HG02852 (cell line): ENCODE measurements around the gene ZNF681.
"Not testable (repeated sequence)": the region's sequence is repeated elsewhere in the genome, so short reads cannot be mapped to it uniquely, and the experiment has no call there.

Source experiments
- ATAC-seq: cut with Tn5 transposase; IDR thresholded peaks from one replicate; pipeline ENCODE4 v1.9.1; 2021; ENCODE audit warnings: mild to moderate bottlenecking, moderate library complexity; ENCODE audit not compliant: unreplicated experiment

Gene ZNF681

GRCh38 chr19:23698711-23699520 lies 59.8 kb downstream of the ZNF681 start:
- no peak for ATAC-seq

GRCh38 chr19:23692937-23693336 lies 65.8 kb downstream of the ZNF681 start:
- ATAC-seq: not testable (repeated sequence)
